ENCODE data around the gene TXNRD2. TPM values are rescaled to one million over a fixed set of nuclear protein-coding genes. Genes with fewer than 3 reads are reported as not detected.

Gene TXNRD2
- total RNA-seq, 2 donors from 2014 or later, result 22.3 to 29.5 TPM

DNA sequence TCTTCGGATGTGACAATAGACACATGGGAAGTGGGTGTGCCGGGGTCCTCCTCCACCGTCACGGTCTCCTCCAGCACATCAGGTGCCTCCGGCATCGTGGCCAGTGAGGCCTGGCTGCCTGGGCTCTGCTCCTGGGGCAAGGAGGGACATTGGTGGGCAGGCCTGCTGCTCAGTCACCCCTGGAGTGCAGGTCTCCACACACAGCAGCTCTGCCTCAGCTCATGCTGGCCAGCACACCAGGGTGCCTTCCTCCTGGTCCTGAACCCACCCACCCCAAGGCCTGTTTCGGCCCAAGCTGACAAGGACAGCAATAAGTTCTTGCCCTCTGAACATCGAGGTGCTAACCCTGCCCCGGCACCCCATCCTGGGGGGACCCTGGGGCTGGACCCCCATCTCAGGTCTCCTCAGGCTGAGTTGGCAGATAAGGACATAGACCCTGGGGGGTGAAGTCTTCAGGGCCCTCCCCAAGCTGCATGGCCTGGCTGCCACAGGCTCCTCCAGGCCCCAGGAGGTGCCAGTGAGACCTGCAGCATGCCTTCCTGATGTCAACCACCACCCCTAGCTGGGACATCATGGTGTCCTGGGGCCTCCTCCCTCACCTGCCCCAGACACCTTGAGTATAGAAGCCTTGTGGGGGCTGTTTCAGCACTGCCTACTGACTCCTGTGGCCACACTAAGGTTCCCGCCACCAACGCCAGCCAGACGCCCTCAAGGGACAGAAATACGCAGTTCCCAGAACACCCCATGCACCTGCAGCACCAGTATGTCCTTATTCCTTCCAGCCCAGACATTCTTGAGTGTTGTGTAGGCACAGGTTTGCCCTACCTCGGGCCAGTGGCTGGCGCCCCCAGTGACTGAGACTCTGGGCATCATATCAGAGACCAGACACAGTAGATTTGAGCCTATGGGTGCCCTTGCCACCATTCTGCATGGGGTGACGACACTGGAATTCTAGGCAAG lies 40.6 kb upstream of the TXNRD2 start:
- H3K27me3 ChIP-seq, result no peaks in the 10 kb centered on the region
- intact Hi-C loops (cut with DNase I), result no loop called here

GRCh38 chr22:19981171-19981960 lies 39.7 kb upstream of the TXNRD2 start:
- peaks cover 5% of the 10 kb centered on the region for H3K4me1 ChIP-seq
- H3K4me3 ChIP-seq, result no peak overlapping the region
- H3K36me3 ChIP-seq, result no peaks in the 10 kb centered on the region
- H3K27ac ChIP-seq, result no peak overlapping the region
- no peaks in the 10 kb centered on the region for H3K27me3 ChIP-seq
- intact Hi-C loops (cut with DNase I), result no loop called here
- H3K9ac ChIP-seq (ENCODE audit: low read depth in 2 of 2, low read length in 2 of 2), result no peak overlapping the region
- no peak for TF ChIP-seq CTCF (IDR thresholded peaks at IDR 0.05)
- H3K9me3 ChIP-seq, result no peaks in the 10 kb centered on the region
- no peak for DNase-seq

More for the DNA sequence above, 40.6 kb upstream of the TXNRD2 start:
- Histone ChIP-seq H3K4me3 (no peak overlapping the region), H3K27ac (no peak overlapping the region), H3K9ac (ENCODE audit: low read depth in 2 of 2, low read length in 2 of 2) (no peak overlapping the region), H3K9me3 (no peaks in the 10 kb centered on the region), H3K36me3 (no peaks in the 10 kb centered on the region), H3K4me1 (peaks cover 9% of the 10 kb centered on the region)
- no peak for TF ChIP-seq CTCF (IDR thresholded peaks at IDR 0.05)
- no peak for DNase-seq

- Histone ChIP-seq H3K4me1 (no peaks in the 10 kb centered on the region), H3K9ac (ENCODE audit: low read depth in 2 of 2, low read length in 2 of 2) (no peak overlapping the region), H3K4me3 (no peak overlapping the region), H3K9me3 (no peaks in the 10 kb centered on the region), H3K36me3 (no peaks in the 10 kb centered on the region), H3K27me3 (no peaks in the 10 kb centered on the region), H3K27ac (no peak overlapping the region)
- intact Hi-C loops (cut with DNase I), result no loop called here
- no peak for DNase-seq
- TF ChIP-seq CTCF (IDR thresholded peaks at IDR 0.05), result no peak
Observed at GRCh38 chr22:19980766-19981165, 39.1 kb upstream of the TXNRD2 start.

DNA sequence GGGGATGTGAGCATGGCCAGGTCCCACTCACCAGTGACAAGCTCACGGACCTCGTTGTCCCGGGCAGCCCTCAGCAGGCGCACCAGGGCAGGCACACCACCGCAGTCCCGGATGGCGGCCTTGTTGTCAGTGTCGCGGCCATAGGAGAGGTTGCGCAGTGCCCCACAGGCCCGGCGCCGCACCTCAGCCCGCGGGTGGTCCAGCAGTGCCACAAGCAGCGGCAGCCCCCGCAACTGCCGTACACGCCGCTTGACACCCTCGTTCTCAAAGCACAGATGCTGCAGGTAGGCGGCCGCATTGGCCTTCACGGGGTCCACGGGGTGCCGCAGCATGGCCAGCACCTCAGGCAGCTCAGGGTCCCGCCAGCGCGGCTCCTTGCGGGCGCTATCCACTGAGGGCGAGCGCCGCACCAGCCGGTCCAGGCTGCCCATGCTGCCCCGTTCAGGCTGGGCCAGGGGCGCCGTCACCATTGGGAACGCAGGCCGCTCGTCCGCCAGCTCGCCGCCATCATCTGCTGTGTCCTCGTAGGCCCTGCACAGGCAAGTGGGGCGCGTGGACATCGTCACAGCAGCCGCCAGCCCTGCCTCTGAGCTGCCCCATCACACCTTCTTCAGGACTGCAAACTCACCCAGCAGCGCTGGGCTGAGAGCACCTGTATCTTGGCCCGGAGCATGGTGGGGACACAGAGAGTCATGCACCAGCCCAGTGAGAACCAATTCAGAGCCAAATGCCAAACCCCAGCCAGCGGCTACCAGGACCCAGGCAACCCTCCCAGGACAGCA lies 38.3 kb upstream of the TXNRD2 start:
- H3K36me3 ChIP-seq, result no peaks in the 10 kb centered on the region
- H3K9me3 ChIP-seq, result no peaks in the 10 kb centered on the region
- H3K4me3 ChIP-seq, result no peak overlapping the region
- no peak for TF ChIP-seq CTCF (IDR thresholded peaks at IDR 0.05)
- no peak for DNase-seq
- intact Hi-C loops (cut with DNase I), result loop anchor here (10.0 kb wide), 1 partner anchor 285 kb away; the partner anchor contains the start of gene RTN4R
- no peaks in the 10 kb centered on the region for H3K4me1 ChIP-seq
- no peak overlapping the region for H3K9ac ChIP-seq (ENCODE audit: low read depth in 2 of 2, low read length in 2 of 2)
- H3K27ac ChIP-seq, result no peak overlapping the region
- H3K27me3 ChIP-seq, result no peaks in the 10 kb centered on the region

DNA sequence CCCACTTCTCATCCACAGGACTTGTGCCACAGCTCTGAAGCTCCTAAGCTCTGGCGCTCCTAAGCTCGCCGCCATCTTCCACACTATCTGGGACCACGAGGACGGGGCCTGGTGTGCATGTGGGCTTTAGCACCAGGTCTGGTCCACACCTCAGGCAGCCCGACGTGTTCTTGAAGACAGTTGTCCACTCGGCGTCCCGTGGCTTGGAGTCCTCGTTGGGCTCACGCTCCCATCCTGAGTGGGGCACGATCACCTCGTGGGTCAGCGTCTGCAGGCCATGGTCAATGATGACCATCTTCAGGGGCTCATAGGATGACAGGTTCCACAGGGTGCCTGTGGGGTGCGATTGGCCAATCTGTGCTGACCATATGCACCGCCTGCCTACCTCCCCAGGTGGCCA lies 37.1 kb upstream of the TXNRD2 start:
- TF ChIP-seq CTCF (IDR thresholded peaks at IDR 0.05), result no peak
- H3K27ac ChIP-seq, result no peak overlapping the region
- no peaks in the 10 kb centered on the region for H3K9me3 ChIP-seq
- H3K36me3 ChIP-seq, result no peaks in the 10 kb centered on the region
- no peak overlapping the region for H3K9ac ChIP-seq (ENCODE audit: low read depth in 2 of 2, low read length in 2 of 2)
- H3K4me1 ChIP-seq, result no peaks in the 10 kb centered on the region
- DNase-seq, result no peak
- H3K27me3 ChIP-seq, result no peaks in the 10 kb centered on the region
- intact Hi-C loops (cut with DNase I), result loop anchor here (10.0 kb wide), 1 partner anchor 286 kb away; the partner anchor contains the start of gene RTN4R
- no peak overlapping the region for H3K4me3 ChIP-seq
